GM23338 (cell line): ENCODE measurements around the gene CCDC28B. TPM values are rescaled to one million over a fixed set of nuclear protein-coding genes. Genes with fewer than 3 reads are reported as not detected.

Source experiments
- ATAC-seq: fragments of 200-7000 bp; cut with Tn5 transposase; 3 replicates; pipeline ENCODE4 v1.9.1; 2020
- DNase-seq: peaks from one replicate; pipeline ENCODE4 v3.0.0-alpha.2; 2015; ENCODE audit warnings: low spot score
- H2AFZ ChIP-seq: fragments of 200-600 bp; sonication (generic); 2 replicates; pipeline ENCODE4 v1.8.0; 2016; ENCODE audit warnings: antibody characterized with exemption, mild to moderate bottlenecking, moderate library complexity
- H3F3A ChIP-seq: fragments of 200-600 bp; sonication (generic); replicated peaks from 2 replicates; pipeline ENCODE4 v1.8.0; 2017; ENCODE audit warnings: antibody characterized with exemption, mixed run types, low read depth
- H3K27ac ChIP-seq: fragments of 200-600 bp; sonication (generic); 2 replicates; pipeline ENCODE4 v1.6.1; 2016; ENCODE audit warnings: low read depth
- H3K27me3 ChIP-seq: fragments of 200-600 bp; sonication (generic); 2 replicates; pipeline ENCODE4 v1.8.0; 2016; ENCODE audit warnings: mild to moderate bottlenecking, mixed run types, moderate library complexity; ENCODE audit not compliant: insufficient read depth
- H3K36me3 ChIP-seq: fragments of 200-600 bp; sonication (generic); 2 replicates; pipeline ENCODE4 v1.8.0; 2016; ENCODE audit warnings: mild to moderate bottlenecking; ENCODE audit not compliant: insufficient read depth
- H3K4me1 ChIP-seq: fragments of 200-600 bp; sonication (generic); 2 replicates; pipeline ENCODE4 v1.8.0; 2016; ENCODE audit warnings: mild to moderate bottlenecking, moderate library complexity; ENCODE audit not compliant: insufficient read depth
- H3K4me2 ChIP-seq: fragments of 200-600 bp; sonication (generic); 2 replicates; pipeline ENCODE4 v1.7.1; 2017; ENCODE audit warnings: mixed run types
- H3K4me3 ChIP-seq: fragments of 200-600 bp; sonication (generic); 2 replicates; pipeline ENCODE4 v1.6.1; 2016; ENCODE audit warnings: mixed run types
- H3K79me2 ChIP-seq: fragments of 200-600 bp; sonication (generic); replicated peaks from 2 replicates; pipeline ENCODE4 v1.8.0; 2017; ENCODE audit warnings: mild to moderate bottlenecking; ENCODE audit not compliant: insufficient read depth
- H3K9me2 ChIP-seq: fragments of 200-600 bp; sonication (generic); 2 replicates; pipeline ENCODE4 v1.8.0; 2017; ENCODE audit not compliant: insufficient read depth
- H4K20me1 ChIP-seq: fragments of 200-600 bp; sonication (generic); replicated peaks from 2 replicates; pipeline ENCODE4 v1.8.0; 2017; ENCODE audit warnings: mild to moderate bottlenecking; ENCODE audit not compliant: insufficient read depth
- H3K27ac Mint-ChIP-seq: 2 replicates; pipeline ENCODE4 v1.8.0; 2020; ENCODE audit warnings: inconsistent platforms, mild to moderate bottlenecking, moderate library complexity, mixed read lengths
- H3K27me3 Mint-ChIP-seq: 3 replicates; pipeline ENCODE4 v1.8.0; 2022; ENCODE audit warnings: low read depth, mild to moderate bottlenecking, moderate library complexity, mixed read lengths, inconsistent platforms; ENCODE audit not compliant: insufficient read depth, poor library complexity
- H3K36me3 Mint-ChIP-seq: 3 replicates; pipeline ENCODE4 v1.8.0; 2021; ENCODE audit warnings: low read depth, mild to moderate bottlenecking, inconsistent platforms, moderate library complexity, mixed read lengths
- H3K4me1 Mint-ChIP-seq: 3 replicates; pipeline ENCODE4 v1.8.0; 2020; ENCODE audit warnings: mild to moderate bottlenecking, inconsistent platforms, mixed read lengths
- H3K4me3 Mint-ChIP-seq: 3 replicates; pipeline ENCODE4 v1.8.0; 2021; ENCODE audit warnings: moderate library complexity, mild to moderate bottlenecking, inconsistent platforms, mixed read lengths
- H3K9me3 Mint-ChIP-seq: 3 replicates; pipeline ENCODE4 v1.8.0; 2020; ENCODE audit warnings: moderate library complexity, mild to moderate bottlenecking, inconsistent platforms, mixed read lengths
- CREB1 ChIP-seq: fragments of 250-450 bp; sonication (Bioruptor Pico); IDR thresholded peaks from 2 replicates; pipeline ENCODE4 v1.5.0; 2020; ENCODE audit warnings: low read depth, mild to moderate bottlenecking, moderate library complexity
- CTCF ChIP-seq, 2 experiments: fragments of 200-600 bp in 1 of 2; sonication (generic) in 1 of 2; conservative IDR thresholded peaks; 2 replicates each; pipeline versions ENCODE4 v1.5.1 to v1.6.1; 2016 to 2017; ENCODE audit warnings: antibody characterized with exemption in 2 of 2, low read depth in 2 of 2, mild to moderate bottlenecking in 2 of 2, moderate library complexity in 1 of 2
- ETS1 ChIP-seq: IDR thresholded peaks from 2 replicates; pipeline ENCODE4 v1.6.1; 2016; ENCODE audit warnings: antibody characterized with exemption
- JUNB ChIP-seq: IDR thresholded peaks from one replicate; pipeline ENCODE4 v1.6.1; 2016; ENCODE audit warnings: antibody characterized with exemption; ENCODE audit not compliant: unreplicated experiment
- NANOG ChIP-seq: IDR thresholded peaks from 2 replicates; pipeline ENCODE4 v1.6.1; 2016; ENCODE audit warnings: antibody characterized with exemption, borderline replicate concordance
- POLR2AphosphoS5 ChIP-seq: IDR thresholded peaks from 2 replicates; pipeline ENCODE4 v1.6.1; 2016; ENCODE audit warnings: antibody characterized with exemption, low read depth
- STAT1 ChIP-seq: IDR thresholded peaks from one replicate; pipeline ENCODE4 v1.6.1; 2016; ENCODE audit warnings: antibody characterized with exemption; ENCODE audit not compliant: unreplicated experiment
- ZNF114 ChIP-seq: fragments of 250-450 bp; sonication (Bioruptor Pico); IDR thresholded peaks from 2 replicates; pipeline ENCODE4 v1.5.0; 2020; ENCODE audit warnings: mild to moderate bottlenecking, moderate library complexity
- polyA plus RNA-seq: library from polyadenylated mRNA; unstranded; fragments of >200 nt; fragmentation: Nextera tagmentation; extraction: Ambion mirVana; gene quantifications from 2 replicates; pipeline ENCODE4 v1.2.1, GENCODE V29; 2016
- total RNA-seq: library from RNA; depleted of rRNA; stranded (reverse); fragments of >200 nt; shearing (Covaris generic); gene quantifications from 2 replicates; pipeline ENCODE4 v1.2.3, GENCODE V29; 2014

The CCDC28B gene
- total and polyA plus RNA-seq, 2 experiments from 2014 or later: 8.7 to 35.2 TPM

GRCh38 chr1:32199717-32200072, 700 bp upstream of the CCDC28B start:
- Histone ChIP-seq H3K27me3 (peaks cover 26% of the 10 kb centered on the region), H3K9me2 (no peaks in the 10 kb centered on the region), H3K36me3 (peaks cover 16% of the 10 kb centered on the region), H2AFZ (no peak overlapping the region), H3F3A (peaks cover 37% of the 10 kb centered on the region; the same call in 1 of the 2 replicates), H4K20me1 (peaks cover 4% of the 10 kb centered on the region), H3K79me2 (no peaks in the 10 kb centered on the region), H3K4me1 (peaks cover 30% of the 10 kb centered on the region), H3K4me3 (peak overlapping the region; percentile 69), H3K4me2 (peak overlapping the region; percentile 96), H3K27ac (no peak overlapping the region)
- ATAC-seq (peak; percentile 9), DNase-seq (no peak)
- peak overlapping the region; percentile 70 for H3K4me3 Mint-ChIP-seq
- peaks cover 42% of the 10 kb centered on the region for H3K4me1 Mint-ChIP-seq
- peaks cover 38% of the 10 kb centered on the region for H3K27me3 Mint-ChIP-seq
- peaks cover 2% of the 10 kb centered on the region; the same call in 2 of the 3 replicates for H3K9me3 Mint-ChIP-seq
- peaks cover 37% of the 10 kb centered on the region for H3K36me3 Mint-ChIP-seq
- no peak for TF ChIP-seq ZNF114
- no peak for TF ChIP-seq STAT1
- no peak for TF ChIP-seq ETS1
- no peak for TF ChIP-seq NANOG
- no peak for TF ChIP-seq CTCF (conservative IDR thresholded peaks at IDR 0.05; ENCODE audit: low read depth in 2 of 2)
- no peak for TF ChIP-seq CREB1 (CRISPR knock-in tag)
- no peak overlapping the region for H3K27ac Mint-ChIP-seq

- Histone ChIP-seq H3K4me2 (peak overlapping the region; percentile 96), H3K9me2 (no peaks in the 10 kb centered on the region), H4K20me1 (peaks cover 3% of the 10 kb centered on the region; the same call in 1 of the 2 replicates), H3K4me1 (peaks cover 32% of the 10 kb centered on the region), H3K4me3 (peak overlapping the region; percentile 69), H3K27me3 (peaks cover 28% of the 10 kb centered on the region), H3F3A (peaks cover 40% of the 10 kb centered on the region; the same call in 1 of the 2 replicates), H2AFZ (peak overlapping the region; percentile 74; the same call in 1 of the 2 replicates), H3K27ac (no peak overlapping the region), H3K79me2 (no peaks in the 10 kb centered on the region), H3K36me3 (peaks cover 8% of the 10 kb centered on the region)
- peaks cover 23% of the 10 kb centered on the region for H3K36me3 Mint-ChIP-seq
- no peak for TF ChIP-seq JUNB
- TF ChIP-seq STAT1: no peak
- peak; percentile 16 to 56; a peak in 2 of 4 replicates for TF ChIP-seq CTCF (conservative IDR thresholded peaks at IDR 0.05; ENCODE audit: low read depth in 2 of 2)
- no peak for TF ChIP-seq POLR2AphosphoS5
- peaks cover 49% of the 10 kb centered on the region for H3K27me3 Mint-ChIP-seq
- no peak overlapping the region for H3K27ac Mint-ChIP-seq
- peak; percentile 46 for ATAC-seq
- DNase-seq: peak; percentile 77
- H3K4me1 Mint-ChIP-seq: peaks cover 45% of the 10 kb centered on the region
- H3K9me3 Mint-ChIP-seq: peaks cover 2% of the 10 kb centered on the region; the same call in 2 of the 3 replicates
- peak overlapping the region; percentile 70 for H3K4me3 Mint-ChIP-seq
Observed at GRCh38 chr1:32201011-32201855, 838 bp downstream of the CCDC28B start.
